ENCODE measurements around the gene BCORL1.

GRCh38 chrX:129998021-129998420 is 15.6 kb downstream of the BCORL1 start:
- TF ChIP-seq CTCF (IDR thresholded peaks at IDR 0.05) (no peak), POLR2A (IDR thresholded peaks at IDR 0.05) (no peak)

Measured in thyroid gland (tissue), 4 donors.